Measurements from ENCODE around the gene CFAP210. TPM values are rescaled to one million over a fixed set of nuclear protein-coding genes. Genes with fewer than 3 reads are reported as not detected.

The CFAP210 gene
- polyA plus RNA-seq, 3 donors: not detected

DNA sequence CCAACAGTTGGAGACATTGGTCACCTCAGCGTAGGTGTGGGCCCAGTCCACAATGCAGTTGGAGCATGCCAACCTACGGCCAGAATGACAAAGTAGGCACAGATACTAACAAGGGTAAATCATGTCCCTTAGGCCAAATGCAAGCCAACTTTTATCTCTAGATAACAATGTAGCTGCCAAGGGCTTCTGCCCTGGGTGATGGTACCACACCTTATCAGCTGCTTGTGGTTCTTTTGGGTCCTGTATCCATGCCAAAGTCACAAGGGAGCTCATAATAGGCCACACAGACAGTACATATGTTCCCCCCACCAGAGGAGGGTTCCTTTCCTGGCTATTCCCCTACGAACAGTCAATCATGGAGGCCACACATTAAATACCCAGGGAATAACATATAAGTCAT lies 19.1 kb upstream of the CFAP210 start:
- H3K27me3 ChIP-seq (ENCODE audit: control insufficient read depth in 2 of 2, insufficient read depth in 2 of 2, low read length in 2 of 2): no peaks in the 10 kb centered on the region
- H3K27me3 Mint-ChIP-seq (ENCODE audit: low read depth in 3 of 3): peaks cover 0 to 4% (median 0%) of the 10 kb centered on the region in 3 donors
- H4K20me1 ChIP-seq (ENCODE audit: insufficient read depth, low read length): no peaks in the 10 kb centered on the region
- H3K4me3 ChIP-seq (replicated peaks in 1 of 3; ENCODE audit: low read depth in 2 of 3, low read length in 3 of 3): no peak overlapping the region
- TF ChIP-seq CTCF (IDR thresholded peaks at IDR 0.05): no peak
- no peak overlapping the region for H2AFZ ChIP-seq (ENCODE audit: insufficient read depth, low read depth, low read length, poor library complexity, severe bottlenecking)
- no peak overlapping the region for H3K4me2 ChIP-seq (replicated peaks; ENCODE audit: extremely low read depth, low read length, poor library complexity, severe bottlenecking)
- peaks cover 3% of the 10 kb centered on the region for H3K4me1 Mint-ChIP-seq
- H3K9me3 Mint-ChIP-seq: peaks cover 0 to 4% (median 0%) of the 10 kb centered on the region in 7 donors
- peaks cover 0 to 3% of the 10 kb centered on the region in 2 donors for H3K9me3 ChIP-seq (replicated peaks in 1 of 2; ENCODE audit: control insufficient read depth in 1 of 2, insufficient read depth in 1 of 2, low read length in 2 of 2)
- no peaks in the 10 kb centered on the region for H3K36me3 Mint-ChIP-seq
- no peak overlapping the region for H3K27ac Mint-ChIP-seq
- no peak overlapping the region for H3K9ac ChIP-seq (ENCODE audit: insufficient read depth, low read length, poor library complexity, severe bottlenecking)
- H3K4me3 Mint-ChIP-seq: no peak overlapping the region
- no peaks in the 10 kb centered on the region for H3K79me2 ChIP-seq (ENCODE audit: insufficient read depth, low read length)
- no peak for DNase-seq
- no peaks in the 10 kb centered on the region for H3K36me3 ChIP-seq (replicated peaks in 1 of 2; ENCODE audit: control insufficient read depth in 1 of 2, insufficient read depth in 2 of 2, low read length in 2 of 2)
- 100% methylated on average over 1 of the region's 3 CpGs for whole genome bisulfite sequencing (ENCODE audit: insufficient coverage)
- H3K27ac ChIP-seq (ENCODE audit: low read depth in 1 of 2, low read length in 2 of 2): no peak overlapping the region
- intact Hi-C loops (cut with micrococcal nuclease): no loop called here
- no peaks in the 10 kb centered on the region for H3K4me1 ChIP-seq (ENCODE audit: control insufficient read depth in 1 of 2, insufficient read depth in 2 of 2, low read length in 2 of 2)

- Histone ChIP-seq H3K4me2 (replicated peaks; ENCODE audit: extremely low read depth, low read length, poor library complexity, severe bottlenecking) (no peak overlapping the region), H3K27me3 (ENCODE audit: control insufficient read depth in 2 of 2, insufficient read depth in 2 of 2, low read length in 2 of 2) (no peaks in the 10 kb centered on the region), H3K36me3 (replicated peaks in 1 of 2; ENCODE audit: control insufficient read depth in 1 of 2, insufficient read depth in 2 of 2, low read length in 2 of 2) (no peaks in the 10 kb centered on the region), H3K4me3 (replicated peaks in 1 of 3; ENCODE audit: low read depth in 2 of 3, low read length in 3 of 3) (no peak overlapping the region), H3K9ac (ENCODE audit: insufficient read depth, low read length, poor library complexity, severe bottlenecking) (no peak overlapping the region), H3K27ac (ENCODE audit: low read depth in 1 of 2, low read length in 2 of 2) (no peak overlapping the region), H3K9me3 (replicated peaks in 1 of 2; ENCODE audit: control insufficient read depth in 1 of 2, insufficient read depth in 1 of 2, low read length in 2 of 2) (peaks cover 0 to 3% of the 10 kb centered on the region in 2 donors), H3K4me1 (ENCODE audit: control insufficient read depth in 1 of 2, insufficient read depth in 2 of 2, low read length in 2 of 2) (no peaks in the 10 kb centered on the region), H3K79me2 (ENCODE audit: insufficient read depth, low read length) (no peaks in the 10 kb centered on the region), H2AFZ (ENCODE audit: insufficient read depth, low read depth, low read length, poor library complexity, severe bottlenecking) (no peak overlapping the region), H4K20me1 (ENCODE audit: insufficient read depth, low read length) (no peaks in the 10 kb centered on the region)
- Mint-ChIP-seq H3K4me3 (no peak overlapping the region), H3K4me1 (peaks cover 3% of the 10 kb centered on the region), H3K36me3 (no peaks in the 10 kb centered on the region), H3K27me3 (ENCODE audit: low read depth in 3 of 3) (peaks cover 0 to 4% (median 0%) of the 10 kb centered on the region in 3 donors), H3K9me3 (peaks cover 0 to 4% (median 0%) of the 10 kb centered on the region in 7 donors), H3K27ac (no peak overlapping the region)
- no peak for TF ChIP-seq CTCF (IDR thresholded peaks at IDR 0.05)
- DNase-seq: no peak
- intact Hi-C loops (cut with micrococcal nuclease): no loop called here
- 100% methylated on average over 7 of the region's 9 CpGs for WGBS (ENCODE audit: insufficient coverage)
Observed at GRCh38 chr2:169712791-169713227, 18.6 kb upstream of the CFAP210 start.

All from CD14-positive monocyte (primary cell).